Measurements from ENCODE around the gene TRIM65. TPM values are rescaled to one million over a fixed set of nuclear protein-coding genes. Genes with fewer than 3 reads are reported as not detected.

Gene TRIM65
- total and polyA plus RNA-seq, 3 donors from 2014 or later = 8.6 to 25.5 (median 23.4) TPM

DNA sequence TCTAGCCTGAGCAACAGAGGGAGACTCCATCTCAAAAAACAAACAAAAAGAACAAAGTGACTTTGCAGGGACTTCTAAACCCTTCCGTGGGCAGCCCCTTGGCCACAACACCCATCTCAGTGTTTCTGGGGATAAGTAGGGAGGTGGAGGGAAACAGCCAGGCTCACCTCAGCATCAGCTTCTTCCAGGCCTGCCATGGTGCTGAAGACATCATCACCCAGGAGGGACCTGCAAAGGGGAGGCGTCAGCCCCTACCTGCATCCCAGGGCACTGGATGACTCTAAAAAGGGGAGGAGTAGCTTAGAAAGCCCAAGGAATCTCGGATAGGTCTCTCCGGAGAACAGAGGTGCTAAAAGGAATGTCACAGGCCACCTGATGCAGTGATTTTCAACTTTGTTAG is 34.3 kb upstream of the TRIM65 start:
- H3K4me3 ChIP-seq = no peak overlapping the region
- H3K4me1 ChIP-seq = peaks cover 6% of the 10 kb centered on the region
- WGBS, 2 donors = 87 to 94% methylated on average over 4 of the region's 4 CpGs
- no peak for DNase-seq
- intact Hi-C loops (cut with DNase I; ENCODE audit: low total_unique reads) = no loop called here
- no peak overlapping the region for H3K27ac ChIP-seq
- H3K27me3 ChIP-seq = no peaks in the 10 kb centered on the region
- H3K9me3 ChIP-seq = no peaks in the 10 kb centered on the region
- no peak for TF ChIP-seq CTCF (IDR thresholded peaks at IDR 0.05)
- H3K36me3 ChIP-seq (ENCODE audit: low read depth, missing control alignments) = no peaks in the 10 kb centered on the region

- Histone ChIP-seq H3K4me3 (no peak overlapping the region), H3K27ac (no peak overlapping the region), H3K27me3 (no peaks in the 10 kb centered on the region), H3K9me3 (no peaks in the 10 kb centered on the region), H3K36me3 (ENCODE audit: low read depth, missing control alignments) (no peaks in the 10 kb centered on the region), H3K4me1 (peaks cover 20% of the 10 kb centered on the region)
- no peak for DNase-seq
- peak in 1 of 3 experiments; percentile 14 for TF ChIP-seq CTCF (IDR thresholded peaks at IDR 0.05)
- TF ChIP-seq POLR2A (IDR thresholded peaks at IDR 0.05) = no peak
- 83 to 88% methylated on average over 6 of the region's 6 CpGs for WGBS, 2 donors
- intact Hi-C loops (cut with DNase I; ENCODE audit: low total_unique reads) = no loop called here
Observed at GRCh38 chr17:75927286-75927922, 30.7 kb upstream of the TRIM65 start.

DNA sequence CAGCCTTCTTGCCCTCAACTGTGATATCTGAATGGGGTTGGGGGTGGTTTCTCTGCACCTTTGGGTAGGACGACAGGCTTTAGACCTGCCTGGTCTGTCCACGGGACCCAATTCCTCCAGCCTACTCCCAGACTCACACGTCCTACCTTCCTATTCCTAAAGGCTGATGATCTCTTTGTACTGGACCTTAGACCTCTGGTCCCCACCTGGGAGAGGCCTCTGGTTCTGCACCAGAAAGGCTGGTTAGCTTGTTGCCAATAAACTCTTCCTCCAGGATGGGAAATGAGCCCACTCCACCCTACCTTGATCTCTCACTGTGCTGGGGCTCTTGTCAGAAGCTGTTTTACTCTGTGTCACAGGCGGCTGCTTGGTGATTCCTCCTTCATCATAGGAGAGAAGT is 29.7 kb upstream of the TRIM65 start:
- Histone ChIP-seq H3K27ac (no peak overlapping the region), H3K4me3 (no peak overlapping the region), H3K36me3 (ENCODE audit: low read depth, missing control alignments) (no peaks in the 10 kb centered on the region), H3K4me1 (peaks cover 19% of the 10 kb centered on the region), H3K9me3 (no peaks in the 10 kb centered on the region), H3K27me3 (no peaks in the 10 kb centered on the region)
- intact Hi-C loops (cut with DNase I; ENCODE audit: low total_unique reads) = no loop called here
- WGBS, 2 donors = 89 to 97% methylated on average over 3 to 4 of the region's 4 CpGs
- DNase-seq = no peak
- TF ChIP-seq CTCF (IDR thresholded peaks at IDR 0.05) (no peak), POLR2A (IDR thresholded peaks at IDR 0.05) (no peak)

DNA sequence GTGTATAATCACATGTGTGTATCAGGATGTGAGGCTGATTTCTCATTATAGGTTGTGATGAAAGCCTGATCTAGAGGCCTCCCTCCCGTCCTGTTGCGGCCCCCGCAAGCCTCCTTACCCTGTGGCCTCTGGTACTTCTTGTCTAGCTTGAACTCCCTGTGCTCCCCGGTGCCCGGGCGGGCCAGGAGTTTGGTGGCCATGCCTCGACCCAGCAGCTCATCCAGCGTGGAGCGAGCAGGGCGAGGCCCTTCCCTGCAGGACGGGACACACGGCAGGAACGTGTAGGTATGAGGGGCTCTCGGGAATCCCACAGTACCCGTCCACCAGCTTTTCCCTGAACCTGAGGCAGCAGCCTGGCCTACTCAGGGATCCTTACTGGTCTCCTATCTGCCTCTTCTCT is 29.2 kb upstream of the TRIM65 start:
- H3K27me3 ChIP-seq = no peaks in the 10 kb centered on the region
- H3K4me3 ChIP-seq = no peak overlapping the region
- no peak overlapping the region for H3K27ac ChIP-seq
- H3K9me3 ChIP-seq = no peaks in the 10 kb centered on the region
- peaks cover 18% of the 10 kb centered on the region for H3K4me1 ChIP-seq
- TF ChIP-seq CTCF (IDR thresholded peaks at IDR 0.05) = no peak
- TF ChIP-seq POLR2A (IDR thresholded peaks at IDR 0.05) = no peak
- WGBS, 2 donors = 95 to 96% methylated on average over 10 to 14 of the region's 15 CpGs
- no peaks in the 10 kb centered on the region for H3K36me3 ChIP-seq (ENCODE audit: low read depth, missing control alignments)
- DNase-seq = no peak
- intact Hi-C loops (cut with DNase I; ENCODE audit: low total_unique reads) = no loop called here

- TF ChIP-seq CTCF (IDR thresholded peaks at IDR 0.05) (no peak), POLR2A (IDR thresholded peaks at IDR 0.05) (no peak)
- Histone ChIP-seq H3K9me3 (no peaks in the 10 kb centered on the region), H3K27me3 (no peaks in the 10 kb centered on the region), H3K27ac (no peak overlapping the region), H3K4me1 (peaks cover 23% of the 10 kb centered on the region), H3K36me3 (ENCODE audit: low read depth, missing control alignments) (no peaks in the 10 kb centered on the region), H3K4me3 (no peak overlapping the region)
- intact Hi-C loops (cut with DNase I; ENCODE audit: low total_unique reads) = no loop called here
- no peak for DNase-seq
- 96 to 100% methylated on average over 5 to 11 of the region's 11 CpGs for WGBS, 2 donors
Observed at GRCh38 chr17:75925103-75925502, 28.4 kb upstream of the TRIM65 start.
